ENCODE measurements around the gene MBL2.

The MBL2 gene

DNA sequence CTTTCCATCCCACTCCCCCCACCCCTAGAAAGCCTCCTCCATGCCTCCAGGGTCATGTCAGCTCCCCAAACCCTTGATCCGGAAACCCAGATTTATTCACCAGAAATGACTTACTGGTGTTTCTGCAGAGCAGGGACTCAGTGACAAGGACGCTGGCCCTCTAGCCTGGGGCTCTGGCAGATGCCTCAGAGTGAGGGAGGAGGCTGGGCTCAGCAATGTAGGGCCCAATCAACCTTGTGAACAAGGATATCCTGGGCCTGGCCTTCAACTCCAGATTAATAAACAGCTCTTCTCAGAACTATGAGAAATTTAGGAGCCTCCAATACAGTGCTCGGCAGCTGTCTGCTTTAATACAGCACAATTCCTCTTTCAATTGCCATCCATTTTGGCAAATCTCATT, at the start of gene MBL2:
MBL2 (minus strand) TSS at position 162 of the 400 bp plus-strand sequence. CDS start 1,149 bp downstream, outside the sequence.
- H3K4me1 ChIP-seq (ENCODE audit: control insufficient read depth, low read length): no peaks in the 10 kb centered on the region
- no peaks in the 10 kb centered on the region for H3F3A ChIP-seq (ENCODE audit: control insufficient read depth, insufficient read depth)
- H3K27ac ChIP-seq (ENCODE audit: low read depth, low read length): no peak within 1 kb of the TSS
- no peak for TF ChIP-seq EZH2phosphoT487 (IDR thresholded peaks at IDR 0.05; ENCODE audit: borderline replicate concordance, low read length)
- TF ChIP-seq, protein P1, sequence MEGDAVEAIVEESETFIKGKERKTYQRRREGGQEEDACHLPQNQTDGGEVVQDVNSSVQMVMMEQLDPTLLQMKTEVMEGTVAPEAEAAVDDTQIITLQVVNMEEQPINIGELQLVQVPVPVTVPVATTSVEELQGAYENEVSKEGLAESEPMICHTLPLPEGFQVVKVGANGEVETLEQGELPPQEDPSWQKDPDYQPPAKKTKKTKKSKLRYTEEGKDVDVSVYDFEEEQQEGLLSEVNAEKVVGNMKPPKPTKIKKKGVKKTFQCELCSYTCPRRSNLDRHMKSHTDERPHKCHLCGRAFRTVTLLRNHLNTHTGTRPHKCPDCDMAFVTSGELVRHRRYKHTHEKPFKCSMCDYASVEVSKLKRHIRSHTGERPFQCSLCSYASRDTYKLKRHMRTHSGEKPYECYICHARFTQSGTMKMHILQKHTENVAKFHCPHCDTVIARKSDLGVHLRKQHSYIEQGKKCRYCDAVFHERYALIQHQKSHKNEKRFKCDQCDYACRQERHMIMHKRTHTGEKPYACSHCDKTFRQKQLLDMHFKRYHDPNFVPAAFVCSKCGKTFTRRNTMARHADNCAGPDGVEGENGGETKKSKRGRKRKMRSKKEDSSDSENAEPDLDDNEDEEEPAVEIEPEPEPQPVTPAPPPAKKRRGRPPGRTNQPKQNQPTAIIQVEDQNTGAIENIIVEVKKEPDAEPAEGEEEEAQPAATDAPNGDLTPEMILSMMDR (IDR thresholded peaks at IDR 0.05; ENCODE audit: low read depth, low read length, poor library complexity, severe bottlenecking): no peak
- no peaks in the 10 kb centered on the region for H3K27me3 ChIP-seq (ENCODE audit: control insufficient read depth, low read length)
- no peaks in the 10 kb centered on the region for H3K9me2 ChIP-seq (replicated peaks; ENCODE audit: control insufficient read depth, low read length)
- H3K36me3 ChIP-seq (ENCODE audit: control insufficient read depth, low read length): no peaks in the 10 kb centered on the region
- H3K4me3 ChIP-seq (ENCODE audit: low read length): no peak within 1 kb of the TSS
- no peak within 1 kb of the TSS for H3K4me2 ChIP-seq (ENCODE audit: low read length)
- H3K9me3 ChIP-seq (ENCODE audit: control insufficient read depth, insufficient read depth, low read length): no peaks in the 10 kb centered on the region
- H3K79me2 ChIP-seq (ENCODE audit: control insufficient read depth, low read length): no peaks in the 10 kb centered on the region
- H4K20me1 ChIP-seq (ENCODE audit: control insufficient read depth, insufficient read depth, low read depth, low read length): no peaks in the 10 kb centered on the region

DNA sequence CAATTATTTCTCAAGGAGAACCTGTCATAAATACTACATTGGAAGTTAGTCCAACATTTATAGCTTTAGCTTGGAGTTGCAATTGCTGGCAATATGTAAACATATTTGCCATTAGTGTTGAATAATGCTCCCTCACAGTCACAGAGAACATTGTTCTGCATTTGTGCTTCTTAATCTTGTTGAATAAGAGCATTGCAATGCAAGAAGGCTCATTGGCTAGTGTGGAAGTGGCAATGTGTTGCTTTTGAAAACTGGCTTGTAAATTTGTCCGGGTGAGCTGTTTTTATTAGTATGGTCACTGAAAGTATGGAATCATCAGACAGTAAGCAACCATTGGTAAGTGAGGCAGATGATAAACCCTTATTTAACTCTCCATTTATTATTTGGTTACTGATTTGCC, 47.7 kb upstream of the MBL2 start:
- no peaks in the 10 kb centered on the region for H3K4me1 ChIP-seq (ENCODE audit: control insufficient read depth, low read length)
- TF ChIP-seq, protein P1 (IDR thresholded peaks at IDR 0.05; ENCODE audit: low read depth, low read length, poor library complexity, severe bottlenecking): no peak
- TF ChIP-seq EZH2phosphoT487 (IDR thresholded peaks at IDR 0.05; ENCODE audit: borderline replicate concordance, low read length): no peak
- no peaks in the 10 kb centered on the region for H3K36me3 ChIP-seq (ENCODE audit: control insufficient read depth, low read length)
- no peaks in the 10 kb centered on the region for H3K79me2 ChIP-seq (ENCODE audit: control insufficient read depth, low read length)
- no peak overlapping the region for H3K4me3 ChIP-seq (ENCODE audit: low read length)
- no peaks in the 10 kb centered on the region for H3F3A ChIP-seq (ENCODE audit: control insufficient read depth, insufficient read depth)
- no peak overlapping the region for H3K27ac ChIP-seq (ENCODE audit: low read depth, low read length)
- no peaks in the 10 kb centered on the region for H4K20me1 ChIP-seq (ENCODE audit: control insufficient read depth, insufficient read depth, low read depth, low read length)
- H3K4me2 ChIP-seq (ENCODE audit: low read length): no peak overlapping the region
- H3K9me3 ChIP-seq (ENCODE audit: control insufficient read depth, insufficient read depth, low read length): no peaks in the 10 kb centered on the region
- H3K9me2 ChIP-seq (replicated peaks; ENCODE audit: control insufficient read depth, low read length): no peaks in the 10 kb centered on the region
- no peaks in the 10 kb centered on the region; the same call in none of the 2 replicates for H3K27me3 ChIP-seq (ENCODE audit: control insufficient read depth, low read length)

DNA sequence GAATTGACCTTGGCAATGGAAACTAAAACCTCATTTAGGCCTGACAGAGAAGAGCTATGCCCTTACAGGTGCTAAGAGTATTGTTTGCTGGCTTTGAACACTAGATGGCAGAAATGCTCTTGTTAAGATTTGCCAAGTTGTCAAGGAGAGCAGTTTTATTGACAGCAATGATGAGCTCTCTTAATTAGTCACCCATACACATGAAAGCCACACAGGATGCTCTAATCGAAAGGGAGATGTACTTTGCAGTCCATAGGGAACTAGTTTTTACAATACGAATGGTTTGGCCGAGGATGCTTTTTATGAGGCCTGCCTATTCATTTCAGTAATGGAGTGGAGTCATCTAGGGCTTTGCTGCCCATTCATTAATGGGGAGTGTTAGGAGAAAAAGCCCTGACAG, 45.4 kb upstream of the MBL2 start:
- H3K9me3 ChIP-seq (ENCODE audit: control insufficient read depth, insufficient read depth, low read length): no peaks in the 10 kb centered on the region

More for the DNA sequence above, 45.4 kb upstream of the MBL2 start:
- no peak overlapping the region for H3K4me3 ChIP-seq (ENCODE audit: low read length)
- H3K27ac ChIP-seq (ENCODE audit: low read depth, low read length): no peak overlapping the region
- no peaks in the 10 kb centered on the region for H3F3A ChIP-seq (ENCODE audit: control insufficient read depth, insufficient read depth)
- no peaks in the 10 kb centered on the region for H4K20me1 ChIP-seq (ENCODE audit: control insufficient read depth, insufficient read depth, low read depth, low read length)
- no peaks in the 10 kb centered on the region for H3K79me2 ChIP-seq (ENCODE audit: control insufficient read depth, low read length)
- H3K4me2 ChIP-seq (ENCODE audit: low read length): no peak overlapping the region
- peaks cover 19% of the 10 kb centered on the region for H3K4me1 ChIP-seq (ENCODE audit: control insufficient read depth, low read length)
- no peak for TF ChIP-seq EZH2phosphoT487 (IDR thresholded peaks at IDR 0.05; ENCODE audit: borderline replicate concordance, low read length)
- TF ChIP-seq, protein P1 (IDR thresholded peaks at IDR 0.05; ENCODE audit: low read depth, low read length, poor library complexity, severe bottlenecking): peak; percentile 67
- H3K36me3 ChIP-seq (ENCODE audit: control insufficient read depth, low read length): no peaks in the 10 kb centered on the region
- H3K9me2 ChIP-seq (replicated peaks; ENCODE audit: control insufficient read depth, low read length): no peaks in the 10 kb centered on the region
- no peaks in the 10 kb centered on the region; the same call in none of the 2 replicates for H3K27me3 ChIP-seq (ENCODE audit: control insufficient read depth, low read length)

Data from DOHH2 (cell line).